Lower lobe of right lung (tissue), 2 donors: ENCODE results near the gene TTLL12. TPM values are rescaled to one million over a fixed set of nuclear protein-coding genes. Genes with fewer than 3 reads are reported as not detected.

Experiments
- ATAC-seq, 2 donors: fragments of 200-7000 bp; cut with Tn5 transposase; one replicate each; pipeline ENCODE4 v1.9.1; 2020 to 2022; ENCODE audit warnings: mild to moderate bottlenecking in 2 of 2, moderate library complexity in 2 of 2
- DNase-seq: peaks from one replicate; pipeline ENCODE4 v3.0.0-alpha.2; 2020
- H3K27ac ChIP-seq: fragments of 200-600 bp; one replicate; pipeline ENCODE4 v1.8.0; 2022
- H3K27me3 ChIP-seq: fragments of 200-600 bp; one replicate; pipeline ENCODE4 v1.8.0; 2022; ENCODE audit warnings: low read depth
- H3K36me3 ChIP-seq: fragments of 200-600 bp; one replicate; pipeline ENCODE4 v1.8.0; 2022; ENCODE audit warnings: mild to moderate bottlenecking
- H3K4me1 ChIP-seq: fragments of 200-600 bp; one replicate; pipeline ENCODE4 v1.8.0; 2022
- H3K4me3 ChIP-seq: fragments of 200-600 bp; one replicate; pipeline ENCODE4 v1.8.0; 2022; ENCODE audit warnings: mild to moderate bottlenecking
- H3K9me3 ChIP-seq: fragments of 200-600 bp; one replicate; pipeline ENCODE4 v1.8.0; 2022
- intact Hi-C: fragments of 100-400 bp; cut with DNase I; formaldehyde crosslinking; loops from one replicate; pipeline ENCODE4 v1.11.0; 2022
- total RNA-seq: library from RNA; stranded (reverse); fragmentation: NEBNext Ultra II Directional; extraction: Animal tissue kit (Norgen Biotek cat#: 25700); gene quantifications from one replicate; pipeline ENCODE4 v1.2.1, GENCODE V29; 2021
- TF ChIP-seq, protein P1 (sequence below): fragments of 200-600 bp; IDR thresholded peaks from one replicate; pipeline ENCODE4 v1.8.0; 2022; ENCODE audit warnings: antibody characterized with exemption, mild to moderate bottlenecking
- donor health status: DM: no; HTN: yes; CAD: no; lungs with severe emphysema.

Gene TTLL12
- total RNA-seq, 1 donor from 2014 or later, result 21.6 TPM

DNA sequence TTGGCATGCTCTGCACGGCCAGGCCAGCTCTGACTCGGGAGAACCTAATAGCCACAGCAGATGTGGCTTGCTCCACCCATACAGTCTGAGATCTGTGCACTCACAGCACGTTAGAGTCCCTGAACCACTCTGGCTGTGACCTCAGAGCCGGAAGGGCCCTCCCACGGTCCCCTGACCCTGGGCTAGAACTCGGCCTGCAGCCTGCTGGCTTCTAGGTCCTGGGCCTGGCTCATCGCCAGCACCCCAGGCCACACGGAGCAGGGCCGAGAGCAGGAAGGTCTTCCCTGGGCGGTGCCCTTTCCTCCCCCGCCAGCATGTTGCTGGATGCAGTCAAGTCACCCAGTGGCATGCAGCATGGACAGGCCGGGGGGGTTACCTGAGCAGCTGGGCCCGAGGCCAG is 35.3 kb upstream of the TTLL12 start:
- no peak for DNase-seq

DNA sequence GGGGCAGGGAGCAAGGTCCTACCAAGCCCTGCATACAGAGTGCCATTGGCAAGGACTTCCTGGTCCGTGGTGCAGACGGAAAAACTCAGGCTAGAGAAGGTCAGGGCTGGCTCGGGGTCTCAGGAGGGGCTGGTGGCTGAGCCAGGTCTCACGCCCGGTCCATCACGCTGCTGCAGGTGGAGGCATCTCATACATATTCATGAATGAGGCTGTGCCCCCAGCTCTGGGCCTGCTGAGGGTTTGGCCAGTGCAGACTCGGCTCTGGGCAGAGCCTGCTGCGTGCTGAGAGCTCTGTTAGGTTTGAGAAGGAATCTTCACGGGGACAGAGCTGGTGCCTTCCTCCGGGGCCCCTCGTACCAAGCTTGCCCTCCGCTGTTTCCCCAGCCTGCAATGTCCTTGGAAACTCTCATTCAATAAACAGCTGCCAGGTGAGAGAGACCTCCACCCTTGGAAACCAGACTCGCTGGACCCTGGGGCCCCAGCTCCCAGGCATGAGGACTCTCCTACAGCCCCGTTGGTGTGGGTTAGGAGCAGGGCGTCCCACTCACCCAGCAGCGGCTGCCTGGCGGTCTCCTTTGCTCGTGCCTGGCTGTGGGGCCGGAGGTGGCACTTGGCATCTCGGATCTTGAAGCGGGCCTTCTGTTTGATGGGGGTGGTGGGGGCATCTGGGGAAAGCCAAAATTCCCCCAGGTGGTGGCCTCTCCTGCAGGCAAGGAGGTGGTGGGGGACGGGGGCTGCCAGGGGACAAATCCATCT is 33.9 kb upstream of the TTLL12 start:
- Histone ChIP-seq H3K4me1 (peaks cover 6% of the 10 kb centered on the region), H3K4me3 (no peak overlapping the region), H3K27ac (no peak overlapping the region), H3K9me3 (no peaks in the 10 kb centered on the region), H3K36me3 (no peaks in the 10 kb centered on the region), H3K27me3 (no peaks in the 10 kb centered on the region)
- ATAC-seq (no peak), DNase-seq (no peak)
- intact Hi-C loops, result no loop called here
- TF ChIP-seq, protein P1, sequence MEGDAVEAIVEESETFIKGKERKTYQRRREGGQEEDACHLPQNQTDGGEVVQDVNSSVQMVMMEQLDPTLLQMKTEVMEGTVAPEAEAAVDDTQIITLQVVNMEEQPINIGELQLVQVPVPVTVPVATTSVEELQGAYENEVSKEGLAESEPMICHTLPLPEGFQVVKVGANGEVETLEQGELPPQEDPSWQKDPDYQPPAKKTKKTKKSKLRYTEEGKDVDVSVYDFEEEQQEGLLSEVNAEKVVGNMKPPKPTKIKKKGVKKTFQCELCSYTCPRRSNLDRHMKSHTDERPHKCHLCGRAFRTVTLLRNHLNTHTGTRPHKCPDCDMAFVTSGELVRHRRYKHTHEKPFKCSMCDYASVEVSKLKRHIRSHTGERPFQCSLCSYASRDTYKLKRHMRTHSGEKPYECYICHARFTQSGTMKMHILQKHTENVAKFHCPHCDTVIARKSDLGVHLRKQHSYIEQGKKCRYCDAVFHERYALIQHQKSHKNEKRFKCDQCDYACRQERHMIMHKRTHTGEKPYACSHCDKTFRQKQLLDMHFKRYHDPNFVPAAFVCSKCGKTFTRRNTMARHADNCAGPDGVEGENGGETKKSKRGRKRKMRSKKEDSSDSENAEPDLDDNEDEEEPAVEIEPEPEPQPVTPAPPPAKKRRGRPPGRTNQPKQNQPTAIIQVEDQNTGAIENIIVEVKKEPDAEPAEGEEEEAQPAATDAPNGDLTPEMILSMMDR, result no peak

More for the DNA sequence above, 35.3 kb upstream of the TTLL12 start:
- no peaks in the 10 kb centered on the region for H3K9me3 ChIP-seq
- H3K4me1 ChIP-seq, result peaks cover 6% of the 10 kb centered on the region
- H3K36me3 ChIP-seq, result no peaks in the 10 kb centered on the region
- intact Hi-C loops, result no loop called here
- H3K27me3 ChIP-seq, result no peaks in the 10 kb centered on the region
- TF ChIP-seq, protein P1, result no peak
- no peak overlapping the region for H3K4me3 ChIP-seq
- no peak for ATAC-seq
- H3K27ac ChIP-seq, result no peak overlapping the region

DNA sequence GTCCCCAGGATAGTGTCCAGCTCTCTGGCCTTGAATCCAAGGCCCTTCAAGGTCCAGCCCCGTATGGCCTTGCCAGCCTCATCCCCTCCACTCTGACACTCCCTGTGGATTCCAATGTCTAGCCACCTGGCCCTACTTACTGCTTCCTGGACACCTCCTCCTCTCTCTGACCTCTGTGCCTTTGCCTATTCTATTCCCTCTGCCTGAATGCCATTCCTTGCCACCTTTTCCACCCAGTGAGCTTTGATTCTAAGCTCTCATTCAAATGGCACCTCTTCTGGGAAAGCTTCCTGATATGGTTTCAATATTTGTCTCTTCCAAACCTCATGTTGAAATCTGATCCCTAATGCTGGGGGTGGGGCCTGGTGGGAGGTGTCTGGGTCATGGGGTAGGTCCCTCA is 31.9 kb upstream of the TTLL12 start:
- DNase-seq (no peak), ATAC-seq (no peak)
- intact Hi-C loops, result no loop called here
- Histone ChIP-seq H3K27me3 (no peaks in the 10 kb centered on the region), H3K27ac (no peak overlapping the region), H3K4me3 (no peak overlapping the region), H3K9me3 (no peaks in the 10 kb centered on the region), H3K4me1 (peaks cover 6% of the 10 kb centered on the region), H3K36me3 (no peaks in the 10 kb centered on the region)
- TF ChIP-seq, protein P1, result no peak

DNA sequence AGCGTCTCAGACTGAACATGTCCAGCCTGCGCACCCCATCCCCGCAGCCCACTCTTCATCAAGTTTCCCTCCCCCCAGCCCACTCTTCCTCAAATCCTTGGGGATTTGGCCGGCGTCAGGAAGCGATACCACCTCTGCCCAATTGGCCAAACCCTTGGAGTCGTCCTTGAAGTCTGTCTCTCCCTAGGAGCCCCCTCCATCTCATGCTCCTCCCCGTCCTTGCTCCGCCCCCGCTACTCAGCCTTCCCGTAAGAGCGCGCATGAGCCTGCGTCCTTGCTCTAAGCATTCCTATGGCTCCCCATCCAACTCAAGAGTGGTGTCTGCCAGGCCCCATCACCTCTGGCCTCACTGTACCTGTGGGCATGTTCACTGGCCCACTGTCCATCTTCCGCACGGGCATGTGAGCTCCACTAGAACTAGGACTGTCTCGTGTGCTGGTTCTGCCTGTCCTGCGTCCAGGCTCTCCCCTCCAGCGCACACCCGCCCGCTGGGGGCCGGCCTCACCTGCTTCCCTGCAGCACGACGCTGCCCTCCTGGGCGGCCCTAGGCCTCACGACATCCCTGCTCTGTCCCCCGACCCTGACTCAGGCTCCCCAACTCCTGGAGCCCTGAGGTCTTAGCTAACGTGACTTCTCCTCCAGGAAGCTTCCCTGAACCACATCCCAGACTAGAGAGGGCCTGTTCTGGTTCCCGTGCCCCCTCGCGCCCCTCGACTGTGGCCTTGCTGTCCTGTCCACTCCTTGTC is 30.5 kb upstream of the TTLL12 start:
- Histone ChIP-seq H3K36me3 (no peaks in the 10 kb centered on the region), H3K4me1 (peaks cover 5% of the 10 kb centered on the region), H3K27ac (no peak overlapping the region), H3K9me3 (no peaks in the 10 kb centered on the region), H3K27me3 (no peaks in the 10 kb centered on the region), H3K4me3 (no peak overlapping the region)
- intact Hi-C loops, result no loop called here
- ATAC-seq (no peak), DNase-seq (no peak)
- TF ChIP-seq, protein P1, result no peak

DNA sequence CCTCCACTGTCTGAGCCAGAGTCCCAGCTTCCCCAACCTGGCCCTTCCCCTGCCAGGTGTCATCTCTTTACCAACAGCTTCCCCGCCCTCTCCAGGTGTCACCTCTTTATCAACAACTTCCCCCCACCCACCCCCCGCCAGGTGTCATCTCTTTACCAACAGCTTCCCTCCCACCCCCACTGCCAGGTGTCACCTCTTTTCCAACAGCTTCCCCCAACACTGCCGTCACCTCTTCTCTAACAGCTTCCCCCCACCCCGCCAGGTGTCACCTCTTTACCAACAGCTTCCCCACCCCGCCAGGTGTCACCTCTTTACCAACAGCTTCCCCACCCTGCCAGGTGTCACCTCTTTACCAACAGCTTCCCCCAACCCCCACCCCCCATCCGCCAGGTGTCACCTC is 29.8 kb upstream of the TTLL12 start:
- Histone ChIP-seq H3K27me3 (no peaks in the 10 kb centered on the region), H3K4me3 (no peak overlapping the region), H3K9me3 (no peaks in the 10 kb centered on the region), H3K4me1 (no peaks in the 10 kb centered on the region), H3K36me3 (no peaks in the 10 kb centered on the region), H3K27ac (no peak overlapping the region)
- no peak for DNase-seq
- TF ChIP-seq, protein P1, result no peak
- intact Hi-C loops, result no loop called here
- no peak for ATAC-seq
